OCI-M2 (cell line): ENCODE measurements around the gene SDHA.
"Not testable (repeated sequence)": the region's sequence is repeated elsewhere in the genome, so short reads cannot be mapped to it uniquely, and the experiment has no call there.

ENCODE experiments used
- DNase-seq: peaks from one replicate; lab custom pipeline; 2025; ENCODE audit not compliant: unreplicated experiment; lab: John Stamatoyannopoulos, UW

The SDHA gene

DNA sequence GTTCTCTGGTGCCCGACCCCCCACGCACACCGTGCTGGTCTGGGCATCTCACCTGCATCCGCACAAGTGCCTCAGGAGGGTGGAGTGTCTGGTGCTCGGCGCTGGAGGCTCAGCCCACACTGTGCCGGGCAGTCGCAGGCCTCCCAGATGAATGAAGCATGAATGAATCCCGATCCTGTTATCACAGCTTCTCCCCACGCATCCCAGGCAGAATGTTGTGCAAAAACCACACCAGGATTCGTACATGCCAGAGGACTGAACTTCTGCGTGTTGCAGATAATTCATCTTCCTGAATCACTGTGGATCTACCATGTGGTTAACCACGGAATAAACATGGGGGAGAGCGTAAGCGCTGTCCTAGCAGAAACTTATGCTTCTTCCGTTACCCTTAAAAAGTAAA lies 78.8 kb downstream of the SDHA start:
- not testable (repeated sequence) for DNase-seq

DNA sequence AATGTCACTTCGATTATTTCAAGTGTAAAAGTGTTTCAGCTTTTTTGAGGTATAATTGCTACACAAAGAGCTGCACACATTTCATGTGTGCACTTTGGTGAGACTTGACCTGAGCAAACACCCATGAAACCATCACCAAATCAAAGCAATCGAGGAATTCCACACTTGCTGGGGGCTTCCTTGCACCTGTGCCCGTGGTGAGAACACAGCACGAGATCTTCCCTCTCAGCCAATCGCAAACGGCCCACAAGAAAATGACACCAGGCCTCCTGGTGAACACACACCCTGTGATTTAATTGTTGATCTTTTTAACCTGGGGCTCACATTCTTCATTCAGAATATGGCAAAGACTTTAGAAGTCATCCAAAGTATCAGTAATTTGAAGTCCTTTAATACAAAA lies 79.3 kb downstream of the SDHA start:
- not testable (repeated sequence) for DNase-seq

- not testable (repeated sequence) for DNase-seq
Observed at GRCh38 chr5:297991-298736, 80.0 kb downstream of the SDHA start.

GRCh38 chr5:298737-299125 lies 80.6 kb downstream of the SDHA start:
- no peak for DNase-seq

- not testable (repeated sequence) for DNase-seq
Observed at GRCh38 chr5:299921-300320, 81.8 kb downstream of the SDHA start.

DNA sequence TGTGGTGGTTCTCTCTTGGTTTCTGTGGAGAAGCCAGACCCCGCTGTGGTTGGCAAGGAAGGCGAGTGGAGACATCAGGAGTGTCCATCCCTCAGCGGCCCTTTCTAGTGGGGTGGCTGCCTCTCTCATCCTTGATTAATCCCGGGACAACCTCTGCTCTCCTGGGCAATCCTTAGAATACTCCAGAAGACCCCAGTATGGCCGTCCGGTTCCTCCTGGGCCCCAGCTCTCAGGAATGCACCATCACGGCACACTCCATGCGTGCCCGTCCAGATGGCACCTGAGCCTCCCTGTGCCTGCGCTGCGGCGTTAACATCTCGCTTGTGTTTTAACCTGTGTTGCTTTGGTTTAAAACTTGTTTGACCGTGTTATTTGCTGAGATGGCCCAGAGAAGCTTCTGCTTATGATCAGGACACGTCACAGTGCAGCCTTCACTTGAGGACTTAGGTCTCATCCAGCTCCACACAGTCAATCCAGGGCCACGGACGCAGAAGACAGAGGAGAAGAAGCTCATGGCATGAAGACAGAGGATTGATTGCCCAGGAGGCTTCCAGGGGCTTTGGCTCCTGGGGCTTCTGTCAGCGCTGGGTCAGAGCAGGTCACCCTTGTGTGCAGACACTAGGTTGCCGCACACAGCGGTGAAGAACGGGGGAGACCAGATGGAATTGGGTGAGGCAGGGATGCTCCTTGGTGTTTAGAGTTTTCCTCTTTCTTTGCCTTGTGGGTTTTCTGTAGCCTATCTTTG lies 82.7 kb downstream of the SDHA start:
- not testable (repeated sequence) for DNase-seq

- DNase-seq: not testable (repeated sequence)
Observed at GRCh38 chr5:302416-302815, 84.3 kb downstream of the SDHA start.

- no peak for DNase-seq
Observed at GRCh38 chr5:302966-303365, 84.8 kb downstream of the SDHA start.

GRCh38 chr5:303741-304140 lies 85.6 kb downstream of the SDHA start:
- DNase-seq: not testable (repeated sequence)

- no peak for DNase-seq
Observed at GRCh38 chr5:305050-305449, 86.9 kb downstream of the SDHA start.

DNA sequence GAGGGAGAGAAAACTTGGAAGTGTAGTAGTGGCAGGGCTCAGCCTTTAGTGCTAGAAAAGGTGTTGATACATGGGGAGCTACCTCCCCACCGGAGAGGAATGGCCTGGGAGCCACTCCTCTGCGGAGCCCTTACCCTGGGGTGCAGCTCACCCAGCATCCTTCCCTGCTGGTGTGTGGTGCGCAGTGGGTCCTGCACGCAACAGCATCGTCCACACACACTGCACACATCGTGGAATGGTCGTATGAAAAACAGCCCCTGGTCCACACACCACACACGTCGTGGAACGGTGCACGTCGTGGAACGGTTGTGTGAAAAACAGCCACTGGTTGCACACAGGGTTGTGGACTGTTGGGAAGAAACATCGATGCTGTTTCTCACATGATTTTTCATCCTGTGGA lies 87.3 kb downstream of the SDHA start:
- no peak for DNase-seq

DNA sequence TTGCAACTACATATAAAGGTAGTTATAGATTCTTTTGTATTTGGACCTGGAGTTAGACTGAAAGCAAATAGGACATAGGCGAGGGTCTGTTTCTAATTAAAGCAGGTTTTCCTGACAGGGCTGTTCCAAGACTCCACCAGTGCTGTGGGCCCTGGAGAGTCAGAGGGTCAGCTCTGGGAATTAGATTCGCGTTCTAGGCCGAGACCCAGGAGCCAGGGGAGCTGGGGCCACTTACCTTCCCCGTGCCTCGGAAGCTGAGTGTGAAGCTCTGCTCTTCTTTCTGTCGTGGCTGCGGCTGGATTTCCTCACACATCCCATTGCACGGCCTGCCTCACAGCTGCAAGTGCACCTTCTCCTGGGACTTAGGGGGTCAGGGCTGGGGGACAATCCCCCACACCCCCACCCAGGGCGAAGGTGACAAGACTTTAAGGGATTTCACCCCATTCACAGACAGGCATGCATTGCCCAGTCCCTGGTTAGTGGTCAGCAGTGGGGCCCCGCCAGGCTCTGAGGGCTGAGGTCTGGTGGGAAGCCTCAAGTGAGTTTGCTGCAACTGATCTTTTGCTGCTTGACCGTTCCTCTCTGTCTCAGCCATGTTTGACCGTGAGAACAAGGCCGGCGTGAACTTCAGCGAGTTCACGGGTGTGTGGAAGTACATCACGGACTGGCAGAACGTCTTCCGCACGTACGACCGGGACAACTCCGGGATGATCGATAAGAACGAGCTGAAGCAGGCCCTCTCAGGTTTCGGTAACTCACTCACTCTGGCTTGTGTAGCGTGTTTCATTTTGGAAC lies 88.1 kb downstream of the SDHA start:
- DNase-seq: no peak
